ENCODE measurements around the gene THOC5.
"Not testable (repeated sequence)": the region's sequence is repeated elsewhere in the genome, so short reads cannot be mapped to it uniquely, and the experiment has no call there.

Gene THOC5

GRCh38 chr22:29563652-29564460, 10.3 kb upstream of the THOC5 start:
- Histone ChIP-seq H3K9me3 (ENCODE audit: control extremely low read depth in 1 of 5, control insufficient read depth in 4 of 5, insufficient read depth in 2 of 5, low read depth in 1 of 5, low read length in 4 of 5) (no peaks in the 10 kb centered on the region), H3K36me3 (ENCODE audit: control insufficient read depth in 4 of 4, insufficient read depth in 4 of 4, low read length in 3 of 4) (peaks cover 11 to 57% (median 34%) of the 10 kb centered on the region in 4 experiments), H3K27me3 (replicated peaks in 2 of 5; ENCODE audit: control insufficient read depth in 4 of 5, insufficient read depth in 5 of 5, low read length in 4 of 5) (no peaks in the 10 kb centered on the region), H3K4me1 (ENCODE audit: control extremely low read depth in 1 of 4, control insufficient read depth in 4 of 4, insufficient read depth in 4 of 4, low read length in 3 of 4) (no peaks in the 10 kb centered on the region), H3K4me3 (ENCODE audit: control insufficient read depth in 1 of 7, extremely low read depth in 1 of 7, insufficient read depth in 4 of 7, low read depth in 2 of 7, low read length in 6 of 7) (no peak overlapping the region), H3K27ac (ENCODE audit: insufficient read depth in 1 of 2, low read depth in 1 of 2, low read length in 2 of 2, poor library complexity in 1 of 2, severe bottlenecking in 2 of 2) (no peak overlapping the region)
- WGBS (ENCODE audit: insufficient coverage), result 96% methylated on average over 4 of the region's 6 CpGs
- no peak for DNase-seq
- POLR2A ChIA-PET, result interaction anchor here (0.6 kb wide), 1 partner anchor 14 kb away, joined by 3 read pairs; no protein-coding TSS in a partner anchor
- CTCF ChIA-PET, result interaction anchor here (1.8 kb wide), 2 partner anchors 7 to 10 kb away, joined by 3 to 4 read pairs; no protein-coding TSS in a partner anchor

- Histone ChIP-seq H3K9me3 (ENCODE audit: control extremely low read depth in 1 of 5, control insufficient read depth in 4 of 5, insufficient read depth in 2 of 5, low read depth in 1 of 5, low read length in 4 of 5) (no peaks in the 10 kb centered on the region), H3K4me3 (ENCODE audit: control insufficient read depth in 1 of 7, extremely low read depth in 1 of 7, insufficient read depth in 4 of 7, low read depth in 2 of 7, low read length in 6 of 7) (no peak overlapping the region), H3K36me3 (ENCODE audit: control insufficient read depth in 4 of 4, insufficient read depth in 4 of 4, low read length in 3 of 4) (peaks cover 10 to 70% (median 54%) of the 10 kb centered on the region in 4 experiments), H3K4me1 (ENCODE audit: control extremely low read depth in 1 of 4, control insufficient read depth in 4 of 4, insufficient read depth in 4 of 4, low read length in 3 of 4) (no peaks in the 10 kb centered on the region), H3K27me3 (replicated peaks in 2 of 5; ENCODE audit: control insufficient read depth in 4 of 5, insufficient read depth in 5 of 5, low read length in 4 of 5) (no peaks in the 10 kb centered on the region), H3K27ac (ENCODE audit: insufficient read depth in 1 of 2, low read depth in 1 of 2, low read length in 2 of 2, poor library complexity in 1 of 2, severe bottlenecking in 2 of 2) (no peak overlapping the region)
- CTCF ChIA-PET, result interaction anchor here (0.7 to 0.9 kb wide), 2 partner anchors 14 to 105 kb away, joined by 3 read pairs; no protein-coding TSS in a partner anchor
- POLR2A ChIA-PET, result no interaction called here
- no peak for DNase-seq
- 95% methylated on average over 2 of the region's 2 CpGs for WGBS (ENCODE audit: insufficient coverage)
Observed at GRCh38 chr22:29559853-29560252, 6.3 kb upstream of the THOC5 start.

- ChIA-PET CTCF (interaction anchor here (0.7 kb wide), 1 partner anchor 104 kb away, joined by 3 read pairs; no protein-coding TSS in a partner anchor), POLR2A (no interaction called here)
- no peaks in the 10 kb centered on the region for H3K9me3 ChIP-seq (ENCODE audit: control extremely low read depth in 1 of 5, control insufficient read depth in 4 of 5, insufficient read depth in 2 of 5, low read depth in 1 of 5, low read length in 4 of 5)
- no peak for DNase-seq
- peaks cover 1 to 5% (median 3%) of the 10 kb centered on the region in 4 experiments for H3K4me1 ChIP-seq (ENCODE audit: control extremely low read depth in 1 of 4, control insufficient read depth in 4 of 4, insufficient read depth in 4 of 4, low read length in 3 of 4)
- no peak overlapping the region for H3K4me3 ChIP-seq (ENCODE audit: control insufficient read depth in 1 of 7, extremely low read depth in 1 of 7, insufficient read depth in 4 of 7, low read depth in 2 of 7, low read length in 6 of 7)
- WGBS (ENCODE audit: insufficient coverage), result 100% methylated on average over 3 of the region's 6 CpGs
- no peak overlapping the region for H3K27ac ChIP-seq (ENCODE audit: insufficient read depth in 1 of 2, low read depth in 1 of 2, low read length in 2 of 2, poor library complexity in 1 of 2, severe bottlenecking in 2 of 2)
- H3K27me3 ChIP-seq (replicated peaks in 2 of 5; ENCODE audit: control insufficient read depth in 4 of 5, insufficient read depth in 5 of 5, low read length in 4 of 5), result no peaks in the 10 kb centered on the region
- H3K36me3 ChIP-seq (ENCODE audit: control insufficient read depth in 4 of 4, insufficient read depth in 4 of 4, low read length in 3 of 4), result peaks cover 10 to 68% (median 53%) of the 10 kb centered on the region in 4 experiments
Observed at GRCh38 chr22:29559030-29559429, 5.5 kb upstream of the THOC5 start.

GRCh38 chr22:29555065-29555644, 1.6 kb upstream of the THOC5 start:
- POLR2A ChIA-PET, result interaction anchor here (0.5 kb wide), 1 partner anchor 18 kb away, joined by 4 read pairs; no protein-coding TSS in a partner anchor
- DNase-seq, result no peak
- H3K9me3 ChIP-seq (ENCODE audit: control extremely low read depth in 1 of 5, control insufficient read depth in 4 of 5, insufficient read depth in 2 of 5, low read depth in 1 of 5, low read length in 4 of 5), result no peaks in the 10 kb centered on the region
- H3K27ac ChIP-seq (ENCODE audit: insufficient read depth in 1 of 2, low read depth in 1 of 2, low read length in 2 of 2, poor library complexity in 1 of 2, severe bottlenecking in 2 of 2), result peak overlapping the region in 1 of 2 experiments; percentile 21
- H3K27me3 ChIP-seq (replicated peaks in 2 of 5; ENCODE audit: control insufficient read depth in 4 of 5, insufficient read depth in 5 of 5, low read length in 4 of 5), result no peaks in the 10 kb centered on the region
- CTCF ChIA-PET, result interaction anchor here (1.0 to 2.7 kb wide), 6 partner anchors 11 to 83 kb away, joined by 3 to 14 read pairs (median 4); no protein-coding TSS in a partner anchor
- H3K4me3 ChIP-seq (ENCODE audit: control insufficient read depth in 1 of 7, extremely low read depth in 1 of 7, insufficient read depth in 4 of 7, low read depth in 2 of 7, low read length in 6 of 7), result no peak overlapping the region
- H3K36me3 ChIP-seq (ENCODE audit: control insufficient read depth in 4 of 4, insufficient read depth in 4 of 4, low read length in 3 of 4), result peaks cover 6 to 51% (median 34%) of the 10 kb centered on the region in 4 experiments
- peaks cover 3 to 12% (median 6%) of the 10 kb centered on the region in 4 experiments for H3K4me1 ChIP-seq (ENCODE audit: control extremely low read depth in 1 of 4, control insufficient read depth in 4 of 4, insufficient read depth in 4 of 4, low read length in 3 of 4)
- WGBS (ENCODE audit: insufficient coverage), result 100% methylated on average over 2 of the region's 4 CpGs

- DNase-seq; H3K27ac ChIP-seq (ENCODE audit: insufficient read depth in 1 of 2, low read depth in 1 of 2, low read length in 2 of 2, poor library complexity in 1 of 2, severe bottlenecking in 2 of 2); POLR2A ChIA-PET; H3K9me3 ChIP-seq (ENCODE audit: control extremely low read depth in 1 of 5, control insufficient read depth in 4 of 5, insufficient read depth in 2 of 5, low read depth in 1 of 5, low read length in 4 of 5); H3K27me3 ChIP-seq (replicated peaks in 2 of 5; ENCODE audit: control insufficient read depth in 4 of 5, insufficient read depth in 5 of 5, low read length in 4 of 5): not testable (repeated sequence)
- peaks cover 13 to 52% (median 33%) of the 10 kb centered on the region in 4 experiments for H3K36me3 ChIP-seq (ENCODE audit: control insufficient read depth in 4 of 4, insufficient read depth in 4 of 4, low read length in 3 of 4)
- peaks cover 3 to 12% (median 6%) of the 10 kb centered on the region in 4 experiments for H3K4me1 ChIP-seq (ENCODE audit: control extremely low read depth in 1 of 4, control insufficient read depth in 4 of 4, insufficient read depth in 4 of 4, low read length in 3 of 4)
- CTCF ChIA-PET, result interaction anchor here (2.7 kb wide), 1 partner anchor 14 kb away, joined by 14 read pairs; no protein-coding TSS in a partner anchor
- 96% methylated on average over 11 of the region's 33 CpGs for WGBS (ENCODE audit: insufficient coverage)
- peak overlapping the region in 2 of 7 experiments; percentile 74 to 93 for H3K4me3 ChIP-seq (ENCODE audit: control insufficient read depth in 1 of 7, extremely low read depth in 1 of 7, insufficient read depth in 4 of 7, low read depth in 2 of 7, low read length in 6 of 7)
Observed at GRCh38 chr22:29552357-29552756, 1.2 kb downstream of the THOC5 start.

GRCh38 chr22:29550005-29550404, 3.6 kb downstream of the THOC5 start:
- H3K4me3 ChIP-seq (ENCODE audit: control insufficient read depth in 1 of 7, extremely low read depth in 1 of 7, insufficient read depth in 4 of 7, low read depth in 2 of 7, low read length in 6 of 7), result no peak overlapping the region
- POLR2A ChIA-PET, result no interaction called here
- H3K27me3 ChIP-seq (replicated peaks in 2 of 5; ENCODE audit: control insufficient read depth in 4 of 5, insufficient read depth in 5 of 5, low read length in 4 of 5), result no peaks in the 10 kb centered on the region
- no peaks in the 10 kb centered on the region for H3K9me3 ChIP-seq (ENCODE audit: control extremely low read depth in 1 of 5, control insufficient read depth in 4 of 5, insufficient read depth in 2 of 5, low read depth in 1 of 5, low read length in 4 of 5)
- peaks cover 3 to 12% (median 6%) of the 10 kb centered on the region in 4 experiments for H3K4me1 ChIP-seq (ENCODE audit: control extremely low read depth in 1 of 4, control insufficient read depth in 4 of 4, insufficient read depth in 4 of 4, low read length in 3 of 4)
- CTCF ChIA-PET, result interaction anchor here (0.7 kb wide), 1 partner anchor 13 kb away, joined by 4 read pairs; no protein-coding TSS in a partner anchor
- H3K27ac ChIP-seq (ENCODE audit: insufficient read depth in 1 of 2, low read depth in 1 of 2, low read length in 2 of 2, poor library complexity in 1 of 2, severe bottlenecking in 2 of 2), result no peak overlapping the region
- WGBS (ENCODE audit: insufficient coverage), result 97% methylated on average over 4 of the region's 4 CpGs
- DNase-seq, result no peak
- peaks cover 8 to 44% (median 23%) of the 10 kb centered on the region in 4 experiments for H3K36me3 ChIP-seq (ENCODE audit: control insufficient read depth in 4 of 4, insufficient read depth in 4 of 4, low read length in 3 of 4)

Data from common myeloid progenitor, CD34-positive (primary cell).